ENCODE results near the gene ACSF3. TPM values are rescaled to one million over a fixed set of nuclear protein-coding genes. Genes with fewer than 3 reads are reported as not detected.

Gene ACSF3
- total and polyA plus RNA-seq, 4 donors: 15.3 to 27.3 (median 18.8) TPM

GRCh38 chr16:89195521-89196171 lies 102.0 kb downstream of the ACSF3 start (continued):
- TF ChIP-seq YY1 (IDR thresholded peaks at IDR 0.05) (no peak), MAX (IDR thresholded peaks at IDR 0.05) (no peak), FOXA1 (IDR thresholded peaks at IDR 0.05) (no peak), NR2F2 (IDR thresholded peaks at IDR 0.05) (no peak), TAF1 (conservative IDR thresholded peaks at IDR 0.05) (no peak), RAD21 (IDR thresholded peaks at IDR 0.05) (no peak)

GRCh38 chr16:89197033-89197632 lies 103.5 kb downstream of the ACSF3 start:
- Histone ChIP-seq H3K9ac (ENCODE audit: low read depth in 1 of 2, low read length in 2 of 2) (no peak overlapping the region), H3K27me3 (ENCODE audit: control insufficient read depth in 4 of 4, insufficient read depth in 4 of 4, low read length in 3 of 4) (peaks cover 0 to 9% (median 1%) of the 10 kb centered on the region in 4 donors), H3K27ac (ENCODE audit: low read depth in 1 of 2, low read length in 2 of 2) (no peak overlapping the region), H3K9me3 (ENCODE audit: control insufficient read depth in 4 of 4, low read length in 3 of 4) (no peaks in the 10 kb centered on the region), H3K36me3 (ENCODE audit: control insufficient read depth in 4 of 4, insufficient read depth in 3 of 4, low read depth in 1 of 4, low read length in 3 of 4) (no peaks in the 10 kb centered on the region), H3K4me3 (ENCODE audit: low read depth in 1 of 3, low read length in 3 of 3) (no peak overlapping the region), H3K4me1 (ENCODE audit: control insufficient read depth in 4 of 4, insufficient read depth in 4 of 4, low read length in 3 of 4) (peaks cover 0 to 13% (median 11%) of the 10 kb centered on the region in 4 donors)
- 90% methylated on average over 13 of the region's 13 CpGs for WGBS
- no peak for DNase-seq (ENCODE audit: low spot score)
- TF ChIP-seq ZBTB33 (IDR thresholded peaks at IDR 0.05) (no peak), GABPA (IDR thresholded peaks at IDR 0.05 in 1 of 2, conservative IDR thresholded peaks at IDR 0.05 in 1 of 2) (no peak), FOXA1 (IDR thresholded peaks at IDR 0.05) (no peak), REST (IDR thresholded peaks at IDR 0.05) (no peak), SP1 (IDR thresholded peaks at IDR 0.05) (no peak), EGR1 (IDR thresholded peaks at IDR 0.05; ENCODE audit: low read depth in 2 of 2) (no peak)

GRCh38 chr16:89197633-89198416 lies 104.2 kb downstream of the ACSF3 start:
- Histone ChIP-seq H3K9me3 (ENCODE audit: control insufficient read depth in 4 of 4, low read length in 3 of 4) (peaks cover 0 to 3% (median 1%) of the 10 kb centered on the region in 4 donors), H3K27ac (ENCODE audit: low read depth in 1 of 2, low read length in 2 of 2) (no peak overlapping the region), H3K27me3 (ENCODE audit: control insufficient read depth in 4 of 4, insufficient read depth in 4 of 4, low read length in 3 of 4) (peaks cover 0 to 13% (median 6%) of the 10 kb centered on the region in 4 donors), H3K36me3 (ENCODE audit: control insufficient read depth in 4 of 4, insufficient read depth in 3 of 4, low read depth in 1 of 4, low read length in 3 of 4) (no peaks in the 10 kb centered on the region), H3K4me1 (ENCODE audit: control insufficient read depth in 4 of 4, insufficient read depth in 4 of 4, low read length in 3 of 4) (peaks cover 0 to 10% (median 9%) of the 10 kb centered on the region in 4 donors), H3K9ac (ENCODE audit: low read depth in 1 of 2, low read length in 2 of 2) (no peak overlapping the region), H3K4me3 (ENCODE audit: low read depth in 1 of 3, low read length in 3 of 3) (no peak overlapping the region)
- 85% methylated on average over 26 of the region's 26 CpGs for WGBS
- no peak for DNase-seq (ENCODE audit: low spot score)
- no peak for TF ChIP-seq TAF1 (conservative IDR thresholded peaks at IDR 0.05)
- TF ChIP-seq HNF4G (IDR thresholded peaks at IDR 0.05): no peak
- no peak for TF ChIP-seq ATF3 (IDR thresholded peaks at IDR 0.05)
- no peak for TF ChIP-seq JUND (IDR thresholded peaks at IDR 0.05)
- no peak for TF ChIP-seq ZBTB33 (IDR thresholded peaks at IDR 0.05)
- no peak for TF ChIP-seq CTCF (IDR thresholded peaks at IDR 0.05; ENCODE audit: low read depth, low read length, missing input control)
- no peak for TF ChIP-seq RXRA (IDR thresholded peaks at IDR 0.05)
- TF ChIP-seq FOXA1 (IDR thresholded peaks at IDR 0.05): no peak
- TF ChIP-seq SP1 (IDR thresholded peaks at IDR 0.05): no peak
- no peak for TF ChIP-seq MAX (IDR thresholded peaks at IDR 0.05)
- TF ChIP-seq RAD21 (IDR thresholded peaks at IDR 0.05): no peak
